HG03520 (cell line): ENCODE data around the gene CCDC183.
"Not testable (repeated sequence)": the region's sequence is repeated elsewhere in the genome, so short reads cannot be mapped to it uniquely, and the experiment has no call there.

Experiments
- ATAC-seq: cut with Tn5 transposase; IDR thresholded peaks from one replicate; pipeline ENCODE4 v1.9.1; 2021; ENCODE audit warnings: mild to moderate bottlenecking, moderate library complexity; ENCODE audit not compliant: unreplicated experiment

CCDC183 gene

DNA sequence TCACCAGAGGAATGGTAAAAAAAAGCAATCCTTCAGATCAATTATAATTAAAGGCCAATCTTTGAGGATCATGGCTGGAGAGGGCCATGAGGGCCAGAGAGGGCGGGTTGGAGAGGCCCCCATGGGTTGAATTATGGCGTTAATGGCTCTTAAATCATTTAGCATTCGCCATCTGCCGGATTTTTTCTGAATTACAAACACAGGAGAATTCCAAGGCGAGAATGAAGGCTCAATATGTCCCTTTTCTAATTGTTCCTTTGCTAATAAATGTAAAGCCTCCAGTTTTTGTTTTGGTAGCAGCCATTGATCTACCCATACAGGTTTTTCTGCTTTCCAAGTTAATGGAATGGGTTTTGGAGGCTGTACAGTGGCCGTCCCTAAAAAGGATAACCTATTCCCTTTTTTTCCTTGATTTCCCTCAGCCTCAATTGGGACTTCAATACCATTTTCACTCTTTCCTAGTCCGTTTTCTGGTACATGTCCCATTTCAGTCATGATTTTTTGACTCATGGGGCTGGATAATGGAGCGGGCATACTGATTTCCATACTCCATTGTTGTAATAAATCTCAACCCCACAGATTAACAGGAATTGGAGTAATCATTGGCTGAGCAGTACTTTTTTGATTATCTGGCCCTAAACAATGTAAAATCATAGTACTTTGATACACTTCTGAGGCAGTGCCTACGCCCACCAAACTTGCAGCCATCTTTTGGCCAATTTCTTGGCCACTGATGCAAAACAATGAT lies 11.7 kb upstream of the CCDC183 start:
- no peak for ATAC-seq

DNA sequence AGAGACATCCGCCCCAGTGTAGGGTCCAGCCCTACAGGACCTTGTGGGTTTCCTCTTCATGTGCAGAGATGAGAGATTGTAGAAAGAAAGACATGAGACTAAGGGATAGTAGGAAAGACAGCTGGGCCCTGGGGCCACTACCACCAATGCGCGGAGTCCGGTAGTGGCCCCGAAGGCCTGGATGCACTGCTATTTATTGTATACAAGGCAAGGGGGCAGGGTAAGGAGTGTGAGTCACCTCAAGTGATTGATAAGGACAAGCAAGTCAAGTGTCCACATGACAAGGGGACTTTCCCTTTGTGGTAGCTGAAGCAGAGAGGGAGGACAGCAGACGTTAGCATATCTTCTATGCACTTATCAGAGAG lies 11.2 kb upstream of the CCDC183 start:
- no peak for ATAC-seq

DNA sequence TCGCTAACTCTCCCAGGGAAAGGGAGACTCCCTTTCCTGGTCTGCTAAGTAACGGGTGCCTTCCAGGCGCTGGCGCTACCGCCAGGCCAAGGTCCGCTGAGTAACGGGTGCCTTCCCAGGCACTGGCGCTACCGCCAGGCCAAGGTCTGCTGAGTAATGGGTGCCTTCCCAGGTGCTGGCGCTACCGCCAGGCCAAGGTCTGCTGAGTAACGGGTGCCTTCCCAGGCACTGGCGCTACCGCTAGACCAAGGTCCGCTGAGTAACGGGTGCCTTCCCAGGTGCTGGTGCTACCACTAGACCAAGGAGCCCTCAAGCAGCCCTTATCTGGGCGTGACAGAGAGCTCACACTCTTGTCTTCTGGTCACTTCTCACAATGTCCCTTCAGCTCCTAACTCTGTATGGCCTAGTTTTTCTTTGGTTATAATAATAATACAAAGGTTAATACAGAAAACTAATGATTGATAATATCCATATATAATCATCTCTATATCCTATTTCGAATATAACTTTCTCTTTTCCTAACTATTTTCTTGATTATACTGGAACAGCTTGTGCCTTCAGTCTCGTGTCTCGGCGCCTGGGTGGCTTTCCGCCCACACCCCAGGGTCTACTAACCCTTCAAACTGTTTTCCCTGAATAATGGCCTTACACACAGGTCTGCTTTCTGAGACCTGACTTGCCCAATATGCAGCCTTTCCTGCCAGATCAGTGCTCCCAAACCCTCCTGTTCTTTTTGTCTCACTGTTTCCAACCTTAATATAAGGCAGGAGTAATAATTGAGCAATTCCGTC lies 10.4 kb upstream of the CCDC183 start:
- not testable (repeated sequence) for ATAC-seq

DNA sequence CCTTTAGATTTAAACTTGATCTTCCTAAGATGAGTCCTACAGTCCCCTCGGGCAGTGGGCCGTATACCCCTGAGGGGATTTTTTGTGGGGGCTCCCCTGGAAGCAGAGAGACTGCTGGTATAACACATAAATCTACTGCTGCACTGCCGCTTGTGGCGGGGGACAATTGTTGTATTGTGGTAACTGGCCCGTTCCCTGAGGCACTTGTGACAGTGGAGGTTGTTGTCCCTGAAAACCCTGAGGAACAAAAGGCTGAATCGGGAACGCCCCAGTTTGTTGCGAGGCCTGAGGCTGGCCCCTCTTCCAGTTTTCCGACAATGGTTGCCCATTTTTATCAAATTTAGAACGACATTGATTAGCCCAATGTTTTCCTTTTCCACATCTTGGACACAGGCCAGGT lies 9.7 kb upstream of the CCDC183 start:
- ATAC-seq = no peak

DNA sequence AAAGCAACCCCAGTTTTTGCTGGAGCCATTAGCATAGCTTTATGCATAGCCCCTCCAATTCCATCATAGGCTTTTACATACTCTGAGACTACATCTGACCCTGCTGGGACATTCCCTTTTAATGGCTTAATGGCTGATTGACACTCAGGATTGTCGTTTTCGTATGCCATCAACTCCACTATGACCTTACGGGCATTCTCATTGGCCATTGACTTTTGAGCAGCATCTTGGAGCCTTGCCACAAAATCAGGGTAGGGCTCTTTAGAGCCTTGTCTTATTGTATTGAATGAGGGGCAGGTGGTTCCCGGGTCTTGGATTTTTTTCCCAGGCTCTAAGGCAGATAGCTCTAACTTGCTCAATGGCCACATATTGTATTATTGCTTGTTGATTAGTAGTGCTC lies 9.2 kb upstream of the CCDC183 start:
- ATAC-seq = not testable (repeated sequence)

DNA sequence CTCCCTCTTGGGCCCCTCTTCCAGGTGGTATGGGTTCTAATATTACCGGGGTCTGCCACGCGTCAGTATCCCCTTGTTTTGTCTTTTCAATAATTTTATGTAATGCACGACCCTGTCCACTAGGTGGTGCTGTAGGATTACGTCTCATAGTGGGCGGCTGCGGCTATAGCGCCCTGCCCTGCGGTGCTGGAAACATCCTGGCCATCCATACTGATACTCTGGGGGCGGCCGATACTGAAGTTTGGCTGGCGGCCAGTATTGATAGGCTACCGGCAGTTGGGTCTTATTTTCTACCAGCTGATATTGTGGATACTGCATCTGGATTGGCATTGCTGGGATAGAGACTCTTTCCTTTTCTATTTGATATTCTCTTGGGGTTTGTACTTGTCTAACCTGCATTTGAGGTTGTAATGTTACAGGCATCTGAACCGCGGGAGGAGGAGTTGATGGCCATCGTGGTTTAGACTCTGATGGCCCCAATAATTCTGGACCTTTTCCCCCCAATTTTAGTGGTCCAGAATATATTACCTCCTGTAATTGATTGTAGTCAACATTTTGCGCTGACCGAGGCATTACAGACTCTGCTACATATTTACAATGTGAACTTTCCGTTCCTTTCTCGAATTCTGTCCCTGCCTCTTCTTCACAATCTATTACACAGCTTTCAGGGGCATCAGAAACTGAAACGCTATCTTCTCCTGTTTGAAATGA lies 8.3 kb upstream of the CCDC183 start:
- ATAC-seq = no peak

DNA sequence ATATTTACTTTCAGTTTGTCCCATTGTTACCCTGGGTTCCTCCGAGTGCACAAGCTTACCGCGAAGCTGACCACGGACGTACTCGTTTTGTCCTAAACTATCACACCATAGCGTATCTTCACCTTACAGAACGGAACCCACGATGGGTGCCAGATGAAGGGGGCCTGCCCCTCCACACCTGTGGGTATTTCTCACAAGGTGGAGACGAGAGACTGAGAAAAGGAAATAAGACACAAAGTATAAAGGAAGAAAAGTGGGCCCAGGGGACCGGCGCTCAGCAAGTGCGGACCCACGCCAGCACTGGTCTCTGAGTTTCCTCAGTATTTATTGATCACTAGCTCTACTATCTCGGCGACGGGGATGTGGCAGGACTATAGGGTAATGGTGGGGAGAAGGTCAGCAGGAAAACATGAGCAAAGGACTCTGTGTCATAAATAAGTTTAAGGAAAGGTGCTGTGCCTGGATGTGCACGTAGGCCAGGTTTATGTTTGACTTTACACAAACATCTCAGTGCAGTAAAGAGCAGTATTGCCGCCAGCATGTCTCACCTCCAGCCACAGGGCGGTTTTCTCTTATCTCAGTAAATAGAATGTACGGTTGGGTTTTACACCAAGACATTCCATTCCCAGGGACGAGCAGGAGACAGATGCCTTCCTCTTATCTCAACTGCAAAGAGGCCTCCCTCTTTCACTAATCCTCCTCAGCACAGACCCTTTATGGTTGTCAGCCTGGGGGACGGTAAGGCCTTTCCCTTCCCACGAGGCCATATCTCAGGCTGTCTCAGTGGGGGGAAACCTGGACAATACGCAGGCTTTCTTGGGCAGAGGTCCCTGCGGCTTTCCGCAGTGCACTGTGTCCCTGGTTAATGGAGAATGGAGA lies 7.3 kb upstream of the CCDC183 start:
- ATAC-seq = not testable (repeated sequence)

DNA sequence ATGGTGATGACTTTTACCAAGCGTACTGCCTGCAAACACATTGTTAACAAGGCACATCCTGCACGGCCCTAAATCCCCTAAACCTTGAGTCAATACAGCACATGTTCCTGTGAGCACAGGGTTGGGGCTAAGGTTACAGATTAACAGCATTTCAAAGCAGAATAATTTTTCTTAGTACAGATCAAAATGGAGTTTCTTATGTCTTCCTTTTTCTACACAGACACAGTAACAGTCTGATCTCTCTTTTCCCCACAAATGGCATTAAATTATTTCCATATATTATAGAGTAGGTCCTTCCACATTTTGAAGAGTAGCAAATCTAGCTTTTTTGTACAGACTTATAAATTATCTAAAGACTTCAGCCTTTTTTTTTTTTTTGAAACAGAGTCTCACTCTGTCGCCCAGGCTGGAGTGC lies 6.6 kb upstream of the CCDC183 start:
- no peak for ATAC-seq

DNA sequence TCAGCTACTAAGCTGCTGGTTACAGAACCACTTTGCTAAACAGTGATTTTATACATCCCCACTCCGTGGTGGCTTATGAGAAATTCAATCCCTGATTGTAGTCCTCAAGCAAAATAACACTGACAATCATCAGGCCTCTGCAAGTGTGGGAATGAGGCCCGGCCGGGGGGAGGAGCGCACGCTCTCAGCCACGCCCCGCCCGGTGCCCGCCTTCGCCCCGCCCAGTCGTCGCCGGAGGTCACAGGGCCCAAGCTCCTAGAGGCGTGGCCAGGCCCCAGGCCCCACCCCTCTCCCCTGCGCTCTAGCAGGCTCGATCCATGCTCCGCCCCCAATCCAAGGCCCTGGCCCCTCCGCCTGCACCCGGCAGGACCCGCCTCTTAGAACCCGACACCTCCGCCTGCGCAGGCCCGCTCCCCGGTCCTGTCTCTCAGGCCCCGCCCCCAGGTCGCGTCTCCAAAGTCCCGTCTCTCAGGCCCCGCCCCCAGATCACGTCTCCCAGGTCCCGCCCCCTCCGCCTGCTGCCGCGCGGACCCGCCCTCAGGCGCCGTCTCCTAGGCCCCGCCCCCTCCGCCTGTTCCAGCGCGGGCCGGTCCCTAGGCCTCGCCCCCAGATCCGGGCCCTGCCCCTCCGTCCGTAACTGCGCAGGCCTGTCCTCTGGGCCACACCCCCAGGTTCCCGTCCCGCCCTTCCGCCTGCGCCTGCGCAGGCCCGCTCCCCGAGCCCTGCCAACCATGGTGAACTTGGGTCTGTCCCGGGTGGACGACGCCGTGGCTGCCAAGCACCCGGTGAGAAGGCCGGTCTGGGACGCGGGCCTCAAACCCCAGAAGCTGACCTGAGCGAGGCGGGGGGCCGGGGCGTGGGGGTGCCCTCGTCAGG lies 5.3 kb upstream of the CCDC183 start, which contains the start of gene TMEM141:
Gene TMEM141 (plus strand): TSS at position 705 of the 876 bp plus-strand sequence. CDS start 27 bp downstream, at position 732.
- peak; percentile 82 for ATAC-seq

DNA sequence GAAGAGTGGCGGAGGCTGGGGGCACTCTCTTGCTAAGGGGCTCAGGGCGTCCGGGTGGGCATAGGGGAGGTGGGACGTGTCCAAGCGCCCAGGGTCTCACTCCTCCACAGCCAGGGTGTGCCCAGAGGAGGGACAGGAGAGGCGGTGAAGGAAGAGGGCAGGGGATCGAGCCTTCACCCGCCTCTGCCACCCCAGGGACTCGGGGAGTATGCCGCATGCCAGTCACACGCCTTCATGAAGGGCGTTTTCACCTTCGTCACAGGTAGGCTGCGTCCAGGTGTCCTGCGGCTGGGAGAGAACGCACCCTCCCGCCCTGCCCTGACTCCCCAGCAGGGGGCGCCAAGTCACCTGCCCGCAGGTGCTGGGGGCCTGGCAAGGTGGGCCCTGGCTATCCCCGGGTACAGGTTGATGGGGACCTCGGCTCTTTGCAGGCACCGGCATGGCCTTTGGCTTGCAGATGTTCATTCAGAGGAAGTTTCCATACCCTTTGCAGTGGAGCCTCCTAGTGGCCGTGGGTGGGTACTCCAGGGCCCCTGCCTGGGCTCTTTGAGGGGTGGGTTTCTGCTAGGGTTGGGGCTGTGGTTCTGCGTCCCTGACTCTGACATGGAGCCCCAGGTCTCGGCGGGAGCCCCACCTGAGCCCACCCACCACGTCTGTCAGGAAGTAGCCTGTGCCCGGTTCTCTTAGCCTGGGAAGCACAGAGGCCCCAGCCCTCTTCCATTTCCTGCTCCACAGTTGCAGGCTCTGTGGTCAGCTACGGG lies 4.4 kb upstream of the CCDC183 start:
- ATAC-seq = peak; percentile 7

DNA sequence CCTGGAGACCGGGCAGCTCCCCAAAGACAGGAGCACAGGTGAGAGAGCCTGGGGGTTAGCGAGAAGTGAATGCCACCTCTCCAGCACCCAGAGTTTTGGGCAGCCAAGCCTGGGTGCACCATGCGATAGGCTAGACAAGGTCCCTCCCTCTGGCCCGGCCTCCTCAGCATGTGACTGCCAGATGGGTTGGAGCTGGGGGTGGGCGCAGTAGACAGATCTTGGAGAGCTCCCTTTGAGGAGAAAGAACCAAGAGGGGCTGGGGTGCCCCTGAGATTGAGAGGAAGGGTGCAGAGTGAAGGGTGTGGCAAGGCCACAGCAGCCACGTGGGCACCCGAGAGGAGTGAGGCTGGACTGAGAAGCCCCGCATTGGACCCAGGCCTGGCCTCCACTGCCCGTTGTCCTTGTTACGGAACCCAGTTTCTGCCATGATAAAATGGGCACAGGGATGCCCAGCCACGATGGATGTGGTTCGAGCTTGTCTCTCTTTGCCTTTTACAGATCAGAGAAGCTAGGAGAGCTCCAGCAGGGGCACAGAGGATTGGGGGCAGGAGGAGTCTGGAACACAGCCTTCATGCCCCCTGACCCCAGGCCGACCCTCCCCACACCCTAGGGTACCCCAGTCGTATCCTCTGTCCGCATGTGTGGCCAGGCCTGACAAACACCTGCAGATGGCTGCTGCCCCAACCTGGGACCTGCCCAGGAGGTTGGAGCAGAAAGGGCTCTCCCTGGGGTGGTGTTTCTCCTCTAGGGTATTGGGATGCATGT lies 3.6 kb upstream of the CCDC183 start:
- ATAC-seq = no peak

DNA sequence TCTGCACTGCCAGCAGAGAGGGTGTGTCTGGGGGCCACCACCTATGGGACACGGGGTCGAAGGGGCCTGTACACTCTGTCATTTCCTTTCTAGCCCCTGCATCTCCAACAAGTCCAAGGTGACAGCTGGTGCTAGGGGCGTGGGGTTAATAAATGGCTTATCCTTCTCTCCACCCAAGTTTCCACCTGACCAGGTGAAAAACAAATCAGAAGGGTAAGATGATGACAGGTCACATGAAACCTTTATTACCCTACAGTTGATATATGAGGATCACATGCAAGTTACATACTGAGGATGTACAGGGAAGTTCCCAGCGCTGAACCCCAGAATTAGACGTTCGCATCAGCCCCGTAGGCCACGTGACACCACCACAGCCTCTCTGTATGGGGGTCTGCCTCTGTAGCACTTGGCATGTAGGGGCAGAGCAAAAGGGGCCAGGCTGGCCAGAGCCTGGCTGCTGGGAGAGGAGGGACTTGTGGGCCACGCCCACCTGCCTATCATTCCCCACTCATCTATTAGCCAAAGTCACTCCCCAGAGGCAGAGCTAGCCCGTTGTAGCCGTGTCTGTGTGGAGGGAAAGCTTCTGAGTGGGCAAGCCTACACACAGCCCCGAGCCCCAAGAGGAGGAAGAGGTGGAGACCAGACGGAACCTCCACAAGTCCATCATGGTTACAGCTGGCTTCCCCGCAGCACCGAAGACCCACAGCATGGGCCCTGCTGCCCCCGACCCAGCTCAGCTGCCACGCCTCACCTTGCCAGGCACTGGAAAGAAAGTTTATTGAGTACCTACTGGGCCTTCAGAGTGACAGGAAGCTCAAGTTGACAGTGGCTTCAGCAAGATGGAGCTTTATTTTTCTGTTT lies 2.8 kb upstream of the CCDC183 start:
- ATAC-seq = no peak

DNA sequence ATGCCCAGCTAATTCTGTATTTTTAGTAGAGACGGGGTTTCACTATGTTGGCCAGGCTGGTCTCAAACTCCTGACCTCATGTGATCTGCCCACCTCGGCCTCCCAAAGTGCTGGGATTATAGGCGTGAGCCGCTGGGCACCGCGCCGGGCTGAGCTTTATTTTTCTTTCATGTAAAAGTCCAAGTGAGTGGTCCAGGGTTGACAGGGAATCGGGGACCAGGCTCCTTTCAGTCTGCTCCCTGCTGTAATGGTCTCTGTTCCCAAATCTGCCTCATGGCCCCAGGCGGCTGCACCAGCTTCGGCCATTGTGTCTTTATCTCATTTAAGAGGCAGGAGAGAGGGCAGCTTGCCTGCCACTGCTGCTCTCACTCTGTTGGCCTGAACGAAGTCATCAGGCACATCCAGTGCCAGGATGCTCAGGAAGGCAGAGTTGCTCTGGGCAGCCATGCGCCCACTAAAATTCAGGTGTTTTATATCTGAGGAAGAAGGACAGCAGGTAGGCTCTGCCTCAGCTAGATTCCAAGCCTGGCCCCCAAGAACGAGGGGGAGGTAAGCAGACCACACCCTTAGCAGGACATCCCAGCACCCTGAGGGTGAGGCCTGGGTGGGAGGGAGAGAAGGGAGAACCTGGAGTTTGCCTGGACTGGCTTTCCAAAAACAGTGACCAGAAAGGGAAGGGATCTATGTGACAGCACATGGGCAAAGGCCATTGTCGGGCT lies 1.7 kb upstream of the CCDC183 start:
- no peak for ATAC-seq

DNA sequence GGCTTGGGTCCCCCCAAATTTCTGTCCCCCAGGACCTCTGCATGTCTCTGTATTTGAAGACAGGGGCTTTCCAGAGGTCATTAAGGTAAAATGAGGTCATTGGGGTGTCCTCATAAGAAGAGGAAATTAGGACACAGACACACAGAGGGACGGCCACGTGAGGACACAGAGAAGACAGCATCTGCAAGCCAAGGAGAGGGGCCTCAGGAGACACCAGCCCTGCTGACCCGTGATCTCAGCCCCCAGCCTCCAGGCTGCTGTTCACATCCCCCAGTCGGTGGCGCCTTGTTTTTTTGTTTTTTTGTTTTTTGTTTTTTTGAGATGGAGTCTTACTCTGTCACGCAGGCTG lies 1.2 kb upstream of the CCDC183 start:
- ATAC-seq = no peak

DNA sequence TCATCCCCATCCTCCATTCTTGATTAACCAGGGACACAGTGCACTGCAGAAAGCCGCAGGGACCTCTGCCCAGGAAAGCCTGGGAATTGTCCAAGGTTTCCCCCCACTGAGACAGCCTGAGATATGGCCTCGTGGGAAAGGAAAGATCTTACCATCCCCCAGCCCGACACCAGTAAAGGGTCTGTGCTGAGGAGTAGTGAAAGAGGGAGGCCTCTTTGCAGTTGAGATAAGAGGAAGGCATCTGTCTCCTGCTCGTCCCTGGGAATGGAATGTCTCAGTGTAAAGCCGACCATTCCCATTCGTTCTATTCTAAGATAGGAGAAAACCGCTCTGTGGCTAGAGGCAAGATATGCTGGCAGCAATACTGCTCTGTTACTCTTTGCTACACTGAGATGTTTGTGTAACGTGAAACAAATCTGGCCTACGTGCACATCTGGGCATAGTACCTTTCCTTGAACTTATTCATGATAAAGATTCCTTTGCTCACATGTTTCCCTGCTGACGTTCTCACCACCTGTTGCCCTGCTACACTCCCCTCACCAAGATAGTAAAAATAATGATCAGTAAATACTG lies 723 bp downstream of the CCDC183 start:
- not testable (repeated sequence) for ATAC-seq

DNA sequence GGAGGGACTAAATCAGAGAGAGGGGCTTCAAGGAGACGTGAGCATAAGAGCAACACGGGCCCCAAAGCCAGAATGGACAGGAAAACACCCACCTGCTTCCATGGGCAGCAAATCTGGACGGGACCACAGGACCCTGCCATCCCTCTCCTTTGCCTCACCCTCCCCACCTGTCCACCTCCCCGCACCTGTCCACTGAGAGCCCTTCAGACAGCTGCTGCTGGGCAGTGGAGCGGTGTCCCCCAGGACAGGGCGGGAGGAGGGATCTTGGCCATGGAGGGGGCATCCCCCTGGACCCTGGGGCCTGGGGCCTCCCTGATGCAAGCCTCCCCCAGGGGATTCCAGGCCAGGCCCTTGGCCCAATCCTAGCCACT lies 2.6 kb downstream of the CCDC183 start:
- no peak for ATAC-seq
